ENCODE data around the gene ADRA1B. TPM values are rescaled to one million over a fixed set of nuclear protein-coding genes. Genes with fewer than 3 reads are reported as not detected.

ADRA1B gene
- total RNA-seq, 1 experiment from 2014 or later, result not detected

GRCh38 chr5:159961176-159962160 lies 45.2 kb downstream of the ADRA1B start:
- Histone ChIP-seq H3K4me1 (ENCODE audit: insufficient read depth, low read length) (no peaks in the 10 kb centered on the region), H3K4me2 (ENCODE audit: insufficient read depth, insufficient read length, low read length) (no peak overlapping the region), H3K23me2 (ENCODE audit: insufficient read length, low read depth, low read length, poor library complexity, severe bottlenecking) (no peaks in the 10 kb centered on the region), H2BK5ac (ENCODE audit: insufficient read length, low read length) (no peak overlapping the region), H3K79me1 (ENCODE audit: insufficient read depth, low read depth, low read length, poor library complexity, severe bottlenecking) (no peaks in the 10 kb centered on the region), H4K8ac (replicated peaks; ENCODE audit: insufficient read length, low read depth, low read length) (no peak overlapping the region), H2BK20ac (ENCODE audit: low read depth, low read length, poor library complexity, severe bottlenecking) (no peak overlapping the region), H4K20me1 (ENCODE audit: control insufficient read depth, insufficient read depth, insufficient read length) (no peaks in the 10 kb centered on the region), H3K9me3 (ENCODE audit: control insufficient read depth, low read depth, low read length) (no peaks in the 10 kb centered on the region), H4K91ac (ENCODE audit: insufficient read length, low read depth, low read length) (no peak overlapping the region), H4K5ac (ENCODE audit: insufficient read length, low read depth, low read length) (no peak overlapping the region), H3K23ac (ENCODE audit: insufficient read length, low read depth, low read length) (no peak overlapping the region), H2BK12ac (ENCODE audit: insufficient read length, low read depth, low read length) (no peak overlapping the region), H3K79me2 (ENCODE audit: insufficient read depth, low read length) (no peaks in the 10 kb centered on the region), H3K27ac (ENCODE audit: insufficient read length, low read depth, low read length) (no peak overlapping the region), H3K18ac (ENCODE audit: insufficient read length, low read depth, low read length) (no peak overlapping the region), H2AFZ (ENCODE audit: low read length) (no peak overlapping the region), H2BK15ac (ENCODE audit: low read depth, low read length) (no peak overlapping the region), H3K9ac (ENCODE audit: extremely low read depth, insufficient read length, low read length) (no peak overlapping the region), H3T11ph (ENCODE audit: low read length) (no peak overlapping the region), H3K56ac (ENCODE audit: insufficient read length, low read depth, low read length) (no peak overlapping the region), H2AK5ac (ENCODE audit: insufficient read length, low read length) (no peak overlapping the region), H3K14ac (ENCODE audit: insufficient read depth, low read length) (no peak overlapping the region), H3K27me3 (ENCODE audit: insufficient read depth, low read length) (no peaks in the 10 kb centered on the region; the same call in 1 of the 2 replicates), H3K4ac (ENCODE audit: low read depth, low read length) (no peak overlapping the region), H2BK120ac (ENCODE audit: low read depth, low read length, poor library complexity, severe bottlenecking) (no peak overlapping the region)
- no CpG with 5 or more reads among the region's 8 CpGs for WGBS (ENCODE audit: extremely low coverage, insufficient read length, low lambda C conversion rate)
- H3K4me3 Mint-ChIP-seq, result no peak overlapping the region
- no peaks in the 10 kb centered on the region for H3K9me3 Mint-ChIP-seq
- DNase-seq, result no peak
- H3K27ac Mint-ChIP-seq, result no peak overlapping the region
- no peaks in the 10 kb centered on the region for H3K36me3 Mint-ChIP-seq (ENCODE audit: insufficient read depth in 1 of 3, low read depth in 3 of 3)
- peaks cover 4% of the 10 kb centered on the region; the same call in 1 of the 2 replicates for H3K27me3 Mint-ChIP-seq (ENCODE audit: low read depth)
- no peak for TF ChIP-seq CTCF (conservative IDR thresholded peaks at IDR 0.05)
- H3K4me1 Mint-ChIP-seq, result peaks cover 0 to 3% of the 10 kb centered on the region in 2 experiments; a peak in 1 of 4 replicates
